Naive thymus-derived CD8-positive, alpha-beta T cell (primary cell): ENCODE results near the gene MRPS31. TPM values are rescaled to one million over a fixed set of nuclear protein-coding genes. Genes with fewer than 3 reads are reported as not detected.
"Not testable (repeated sequence)": the region's sequence is repeated elsewhere in the genome, so short reads cannot be mapped to it uniquely, and the experiment has no call there.

Experiments
- ATAC-seq, 2 donors: fragments of 150-1000 bp; cut with Tn5 transposase in 1 of 2; sonication (Bioruptor Pico), chemical (Tn5 transposase) in 1 of 2; 1 replicate in 1 of 2; 2 replicates in 1 of 2; pipeline ENCODE4 v1.10.0; 2021; ENCODE audit warnings: mild to moderate bottlenecking in 2 of 2, moderate library complexity in 2 of 2
- POLR2A ChIA-PET: fragments of 350-600 bp; sonication (Branson Sonifier 250); formaldehyde crosslinking; loops from one replicate; lab custom pipeline; 2021; ENCODE audit warnings: antibody characterized with exemption; lab: Charles Lee
- DNase-seq, 10 donors: peaks; one replicate each; pipeline versions ENCODE4 v3.0.0 to v3.0.0-alpha.2; 2020 to 2022
- H3K27ac Mint-ChIP-seq, 10 donors: one replicate each; pipeline ENCODE4 v1.8.0; 2020 to 2022; ENCODE audit warnings: mild to moderate bottlenecking in 10 of 10, mixed read lengths in 10 of 10, moderate library complexity in 4 of 10, inconsistent platforms in 1 of 10
- H3K27me3 Mint-ChIP-seq, 5 donors: one replicate each; pipeline ENCODE4 v1.8.0; 2021 to 2022; ENCODE audit warnings: mixed read lengths in 5 of 5
- H3K36me3 Mint-ChIP-seq, 3 donors: one replicate each; pipeline ENCODE4 v1.8.0; 2020 to 2022; ENCODE audit warnings: mixed read lengths in 3 of 3, mild to moderate bottlenecking in 2 of 3, inconsistent platforms in 1 of 3
- H3K4me1 Mint-ChIP-seq, 4 donors: one replicate each; pipeline ENCODE4 v1.8.0; 2021 to 2022; ENCODE audit warnings: mixed read lengths in 4 of 4
- H3K4me3 Mint-ChIP-seq, 10 donors: one replicate each; pipeline ENCODE4 v1.8.0; 2020 to 2022; ENCODE audit warnings: mild to moderate bottlenecking in 10 of 10, mixed read lengths in 10 of 10, moderate library complexity in 6 of 10, inconsistent platforms in 1 of 10
- H3K9me3 Mint-ChIP-seq, 9 donors: one replicate each; pipeline ENCODE4 v1.8.0; 2020 to 2022; ENCODE audit warnings: mixed read lengths in 9 of 9, mild to moderate bottlenecking in 3 of 9, inconsistent platforms in 1 of 9, moderate library complexity in 1 of 9
- polyA plus RNA-seq, 3 donors: library from polyadenylated mRNA; unstranded; fragments of 300-500 nt; fragmentation: Illumina TruSeq; gene quantifications; one replicate each; pipeline ENCODE4 v1.2.3, GENCODE V29; 2021
- total RNA-seq, 8 experiments: library from RNA in 2 of 8; stranded (reverse) in 2 of 8; gene quantifications; one replicate each; pipeline ENCODE4 v1.2.3 and lab custom pipeline; 2021 to 2026

Gene MRPS31
- total and polyA plus RNA-seq, 5 experiments from 2014 or later: 40.0 to 60.2 (median 48.8) TPM

DNA sequence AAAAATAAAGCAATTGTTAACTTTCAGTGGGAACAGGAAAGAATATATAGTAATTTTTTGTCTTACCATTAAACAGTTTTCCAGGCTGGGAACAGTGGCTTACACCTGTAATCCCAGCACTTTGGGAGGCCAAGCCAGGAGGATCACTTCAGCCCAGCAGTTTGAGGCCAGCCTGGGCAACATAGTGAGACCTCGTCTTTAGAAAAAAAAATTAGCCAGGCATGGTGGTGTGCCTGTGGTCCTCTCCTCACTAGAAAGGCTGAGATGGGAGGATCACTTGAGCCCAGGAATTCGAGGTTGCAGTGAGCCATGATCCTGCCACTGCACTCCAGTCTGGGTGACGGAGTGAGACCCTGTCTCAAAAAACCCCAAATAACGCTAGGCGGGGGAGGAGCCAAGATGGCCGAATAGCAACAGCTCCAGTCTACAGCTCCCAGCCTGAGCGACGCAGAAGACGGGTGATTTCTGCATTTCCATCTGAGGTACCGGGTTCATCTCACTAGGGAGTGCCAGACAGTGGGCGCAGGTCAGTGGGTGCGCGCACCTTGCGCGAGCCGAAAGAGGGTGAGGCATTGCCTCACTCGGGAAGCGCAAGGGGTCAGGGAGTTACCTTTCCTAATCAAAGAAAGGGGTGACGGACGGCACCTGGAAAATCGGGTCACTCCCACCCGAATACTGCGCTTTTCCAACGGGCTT, 36.3 kb downstream of the MRPS31 start:
- peak overlapping the region; percentile 83 to 96 (median 90) for H3K27ac Mint-ChIP-seq
- POLR2A ChIA-PET, H3K9me3 Mint-ChIP-seq, H3K27me3 Mint-ChIP-seq, ATAC-seq: not testable (repeated sequence)
- H3K36me3 Mint-ChIP-seq: peaks cover 0 to 35% (median 22%) of the 10 kb centered on the region in 3 donors
- H3K4me3 Mint-ChIP-seq: peak overlapping the region; percentile 32 to 73 (median 68)
- peaks cover 5 to 29% (median 23%) of the 10 kb centered on the region in 4 donors for H3K4me1 Mint-ChIP-seq
- DNase-seq: peak in 1 of 10 donors; percentile 0

DNA sequence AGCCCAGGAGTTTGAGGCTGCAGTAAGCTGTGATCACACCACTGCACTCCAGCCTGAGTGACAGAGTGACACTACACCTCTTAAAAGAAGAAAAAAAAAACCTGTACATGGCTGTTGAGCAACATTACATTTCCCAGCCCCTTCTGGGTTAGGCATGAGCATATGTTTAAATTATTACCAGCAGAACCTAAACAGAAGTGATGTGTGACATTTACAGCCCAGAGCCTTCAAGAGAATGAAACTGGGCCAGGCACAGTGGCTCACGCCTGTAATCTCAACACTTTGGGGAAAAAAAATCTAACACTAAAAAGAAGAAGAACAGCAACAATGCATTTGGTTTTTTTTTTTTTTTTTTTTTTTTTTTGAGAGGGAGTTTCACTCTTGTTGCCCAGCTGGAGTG, 38.3 kb downstream of the MRPS31 start:
- H3K4me1 Mint-ChIP-seq: peaks cover 5 to 29% (median 22%) of the 10 kb centered on the region in 4 donors
- H3K36me3 Mint-ChIP-seq: peaks cover 0 to 42% (median 19%) of the 10 kb centered on the region in 3 donors
- H3K27ac Mint-ChIP-seq: peak overlapping the region in 8 of 10 donors; percentile 33 to 72 (median 62)
- peaks cover 0 to 2% (median 0%) of the 10 kb centered on the region in 9 donors for H3K9me3 Mint-ChIP-seq
- H3K27me3 Mint-ChIP-seq: no peaks in the 10 kb centered on the region
- H3K4me3 Mint-ChIP-seq: no peak overlapping the region
- DNase-seq (no peak), ATAC-seq (no peak)
- POLR2A ChIA-PET: interaction anchor here (0.6 to 0.8 kb wide), 2 partner anchors 41 to 164 kb away, joined by 4 to 5 read pairs; no protein-coding TSS in a partner anchor

DNA sequence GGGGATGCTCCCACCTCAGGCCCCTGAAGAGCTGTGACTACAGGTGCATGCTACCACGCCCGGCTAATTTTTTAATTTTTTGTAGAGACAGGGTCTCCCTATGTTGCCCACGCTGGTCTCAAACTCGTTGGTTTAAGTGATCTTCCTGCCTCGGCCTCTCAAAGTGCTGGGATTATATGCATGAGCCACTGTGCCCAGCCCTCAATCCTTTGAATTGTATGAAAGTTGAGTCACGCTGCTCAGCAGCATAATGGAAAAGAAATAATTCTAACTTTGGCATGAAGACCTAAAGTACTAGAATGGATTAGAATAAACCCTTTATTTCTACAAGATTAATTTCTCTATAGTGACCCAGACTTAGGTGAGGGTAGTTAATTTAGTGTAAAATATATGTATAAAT, 42.4 kb downstream of the MRPS31 start:
- Mint-ChIP-seq H3K36me3 (peaks cover 0 to 61% (median 21%) of the 10 kb centered on the region in 3 donors), H3K9me3 (no peaks in the 10 kb centered on the region), H3K4me3 (no peak overlapping the region), H3K27ac (no peak overlapping the region), H3K4me1 (peaks cover 0 to 20% (median 10%) of the 10 kb centered on the region in 4 donors), H3K27me3 (no peaks in the 10 kb centered on the region)
- DNase-seq (no peak), ATAC-seq (no peak)
- POLR2A ChIA-PET: no interaction called here

DNA sequence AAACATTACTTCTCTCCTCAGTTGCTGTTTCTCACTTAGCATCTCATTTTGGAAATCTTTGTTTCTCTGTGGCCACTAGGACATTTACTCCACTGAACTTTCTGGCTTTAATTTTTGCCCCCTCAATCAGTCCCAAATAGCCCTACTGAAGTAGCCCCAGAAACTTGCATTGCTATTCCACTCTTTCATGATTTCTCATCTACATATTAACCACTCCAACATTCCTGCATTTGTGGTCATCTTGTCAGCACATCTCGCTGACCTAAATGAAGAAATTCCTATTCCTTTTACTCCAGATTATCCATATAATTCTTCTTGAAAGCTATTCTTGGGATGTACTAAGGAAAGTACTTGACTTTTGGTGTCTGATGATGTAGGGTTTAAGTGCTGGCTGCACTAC, 56.6 kb downstream of the MRPS31 start:
- H3K27ac Mint-ChIP-seq, DNase-seq, ATAC-seq, H3K4me3 Mint-ChIP-seq, H3K4me1 Mint-ChIP-seq, POLR2A ChIA-PET, H3K27me3 Mint-ChIP-seq: not testable (repeated sequence)
- Mint-ChIP-seq H3K36me3 (peaks cover 26 to 54% (median 35%) of the 10 kb centered on the region in 3 donors), H3K9me3 (peaks cover 5 to 25% (median 13%) of the 10 kb centered on the region in 9 donors)

DNA sequence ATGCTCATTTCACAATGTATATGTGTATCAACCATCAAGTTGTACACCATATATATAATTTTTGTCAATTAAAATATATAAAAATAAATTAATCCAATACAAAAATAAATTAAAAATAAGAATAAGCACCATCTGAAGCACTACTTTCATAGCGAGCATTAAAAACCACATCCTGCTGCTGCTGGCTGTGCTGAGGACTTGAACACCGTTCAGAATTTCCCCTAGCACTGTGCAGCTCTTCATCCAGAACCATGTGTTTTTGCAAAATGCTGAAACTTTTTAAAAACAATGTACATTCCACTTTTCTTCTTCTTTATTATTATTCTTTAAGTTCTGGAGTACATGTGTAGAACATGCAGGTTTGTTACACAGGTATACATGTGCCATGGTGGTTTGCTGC, 64.6 kb downstream of the MRPS31 start:
- POLR2A ChIA-PET: interaction anchor here (1.2 to 1.4 kb wide), 2 partner anchors 12 to 21 kb away, joined by 4 to 5 read pairs; no protein-coding TSS in a partner anchor
- Mint-ChIP-seq H3K36me3 (peaks cover 0 to 28% (median 27%) of the 10 kb centered on the region in 3 donors), H3K4me3 (peak overlapping the region in 3 of 10 donors; percentile 15 to 33 (median 23)), H3K4me1 (peaks cover 15 to 27% (median 25%) of the 10 kb centered on the region in 4 donors), H3K27me3 (no peaks in the 10 kb centered on the region), H3K27ac (peak overlapping the region in 6 of 10 donors; percentile 47 to 83 (median 63)), H3K9me3 (peaks cover 11 to 40% (median 33%) of the 10 kb centered on the region in 9 donors)
- ATAC-seq: peak; percentile 80 to 86
- DNase-seq: peak in 3 of 10 donors; percentile 7 to 38 (median 25)

DNA sequence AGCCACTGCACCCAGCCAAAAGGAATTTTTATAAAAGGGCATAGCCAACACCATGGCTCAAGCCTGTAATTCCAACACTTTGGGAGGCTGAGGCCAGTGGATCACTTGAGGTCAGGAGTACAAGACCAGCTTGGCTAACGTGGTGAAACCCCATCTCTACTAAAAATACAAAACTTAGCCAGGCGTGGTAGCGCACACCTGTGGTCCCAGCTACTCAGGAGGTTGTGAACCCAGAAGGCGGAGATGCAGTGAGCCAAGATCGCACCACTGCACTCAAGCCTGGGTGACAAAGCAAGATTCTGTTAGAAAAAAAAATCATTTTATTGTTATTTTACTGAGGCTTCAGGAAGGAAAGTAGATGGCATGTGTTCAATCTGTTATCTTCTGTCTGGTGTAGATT, 73.3 kb downstream of the MRPS31 start:
- POLR2A ChIA-PET: interaction anchor here (0.6 kb wide), 1 partner anchor 830 kb away, joined by 4 read pairs; no protein-coding TSS in a partner anchor
- Mint-ChIP-seq H3K9me3 (no peaks in the 10 kb centered on the region), H3K27ac (peak overlapping the region in 1 of 10 donors; percentile 63), H3K36me3 (no peaks in the 10 kb centered on the region), H3K4me1 (no peaks in the 10 kb centered on the region), H3K27me3 (no peaks in the 10 kb centered on the region), H3K4me3 (no peak overlapping the region)
- DNase-seq: no peak
- ATAC-seq: no peak

DNA sequence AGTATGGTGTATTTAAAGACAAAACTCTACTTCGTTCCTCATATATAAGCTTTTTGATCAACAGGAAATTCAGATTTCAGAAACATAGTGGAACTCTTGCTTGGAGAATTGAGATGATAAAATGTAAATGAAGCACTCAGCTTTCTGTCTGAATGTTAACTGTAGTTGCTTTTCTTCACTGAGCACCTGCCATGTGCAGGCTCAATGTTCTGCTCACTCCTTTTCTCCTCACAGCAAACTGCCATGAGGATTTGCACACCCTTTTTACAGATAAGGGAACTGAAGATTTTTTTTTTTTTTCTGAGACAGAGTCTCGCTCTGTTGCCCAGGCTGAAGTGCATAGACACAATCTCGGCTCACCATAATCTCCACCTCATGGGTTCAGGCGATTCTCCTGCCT, 76.6 kb downstream of the MRPS31 start:
- POLR2A ChIA-PET: interaction anchor here (0.7 kb wide), 1 partner anchor 18 kb away, joined by 3 read pairs; no protein-coding TSS in a partner anchor
- H3K9me3 Mint-ChIP-seq: no peaks in the 10 kb centered on the region
- H3K27me3 Mint-ChIP-seq: no peaks in the 10 kb centered on the region
- no peak overlapping the region for H3K27ac Mint-ChIP-seq
- DNase-seq (no peak), ATAC-seq (no peak)
- H3K4me1 Mint-ChIP-seq: no peaks in the 10 kb centered on the region
- H3K36me3 Mint-ChIP-seq: no peaks in the 10 kb centered on the region
- no peak overlapping the region for H3K4me3 Mint-ChIP-seq

DNA sequence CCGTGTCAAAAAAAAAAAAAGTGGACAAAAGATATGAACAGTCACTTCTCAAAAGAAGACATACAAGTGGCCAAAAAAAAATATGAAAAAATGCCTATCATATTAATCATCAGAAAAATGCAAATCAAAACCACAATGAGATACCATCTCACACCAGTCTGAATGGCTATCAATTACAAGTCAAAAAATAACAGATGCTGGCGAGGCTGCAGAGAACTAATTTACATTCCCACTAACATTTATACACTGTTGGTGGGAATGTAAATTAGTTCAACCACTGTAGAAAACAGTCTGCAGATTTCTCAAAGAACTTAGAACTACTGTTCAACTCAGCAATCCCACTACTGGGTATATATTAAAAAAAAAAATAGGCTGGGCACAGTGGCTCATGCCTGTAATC, 78.0 kb downstream of the MRPS31 start:
- Mint-ChIP-seq H3K4me1 (no peaks in the 10 kb centered on the region), H3K9me3 (no peaks in the 10 kb centered on the region), H3K36me3 (no peaks in the 10 kb centered on the region), H3K27me3 (no peaks in the 10 kb centered on the region), H3K4me3 (no peak overlapping the region), H3K27ac (no peak overlapping the region)
- POLR2A ChIA-PET: no interaction called here
- ATAC-seq (no peak), DNase-seq (no peak)

DNA sequence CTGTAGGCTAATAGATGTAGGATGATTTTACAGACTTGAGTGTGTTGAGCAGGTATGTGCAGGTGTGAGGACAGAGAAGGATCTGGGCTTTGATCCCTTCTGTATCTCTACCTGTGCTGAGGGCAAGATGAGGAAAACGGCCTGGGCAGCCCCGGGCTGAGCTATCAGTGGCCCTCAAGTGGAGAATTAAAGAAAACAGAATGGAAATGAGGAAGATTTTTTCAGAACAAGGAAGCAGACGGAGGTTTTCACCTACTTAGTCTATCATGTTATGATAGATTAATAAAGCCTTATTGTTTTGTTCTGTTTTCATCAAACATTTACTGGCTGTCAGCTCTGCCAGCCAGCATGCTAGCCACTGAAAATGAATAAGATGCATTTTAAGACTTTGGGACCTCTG, 82.2 kb downstream of the MRPS31 start:
- DNase-seq (no peak), ATAC-seq (no peak)
- Mint-ChIP-seq H3K4me1 (no peaks in the 10 kb centered on the region), H3K27ac (peak overlapping the region in 2 of 10 donors; percentile 57 to 77), H3K9me3 (no peaks in the 10 kb centered on the region), H3K27me3 (no peaks in the 10 kb centered on the region), H3K4me3 (no peak overlapping the region), H3K36me3 (no peaks in the 10 kb centered on the region)
- POLR2A ChIA-PET: interaction anchor here (1.2 kb wide), 1 partner anchor 20 kb away, joined by 3 read pairs; no protein-coding TSS in a partner anchor

DNA sequence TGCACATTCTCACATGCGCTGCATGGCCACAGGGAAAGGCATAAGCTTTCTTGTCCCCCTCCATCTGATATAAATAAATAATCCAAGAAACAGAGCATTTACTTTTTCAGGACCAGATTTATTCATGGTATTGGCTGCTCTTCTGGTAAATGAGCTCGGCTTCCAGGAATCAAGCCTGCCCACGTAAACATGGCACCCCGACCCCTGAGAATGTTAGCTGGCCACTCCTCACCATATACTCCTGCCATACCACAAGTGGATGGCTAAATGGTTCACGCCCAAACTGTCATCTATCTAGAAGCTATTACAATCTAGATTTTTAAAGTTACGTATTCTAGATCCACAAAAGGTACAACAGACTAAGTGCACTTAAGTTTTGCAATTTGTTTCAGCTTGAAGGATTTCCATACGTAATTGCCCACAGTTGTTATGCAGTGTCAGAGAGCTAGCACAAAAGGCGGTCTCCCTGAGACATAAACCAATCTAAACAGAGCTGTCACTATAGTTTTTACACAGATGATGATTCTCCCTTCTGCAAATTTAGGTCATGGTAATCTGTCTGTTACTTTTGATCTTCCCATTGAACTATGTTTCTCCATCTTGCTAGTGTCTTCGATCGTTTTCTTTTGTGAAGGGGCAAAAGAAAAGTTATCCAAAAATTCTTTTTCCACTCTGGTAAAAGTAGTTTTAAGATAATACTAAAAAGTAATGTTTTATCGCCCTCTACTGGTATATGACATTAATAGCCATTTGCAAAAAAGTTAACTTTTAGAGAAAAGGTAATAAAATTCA, 88.3 kb downstream of the MRPS31 start:
- Mint-ChIP-seq H3K4me1 (peaks cover 6 to 16% (median 12%) of the 10 kb centered on the region in 4 donors), H3K36me3 (no peaks in the 10 kb centered on the region), H3K27me3 (no peaks in the 10 kb centered on the region), H3K4me3 (peak overlapping the region in 5 of 10 donors; percentile 15 to 60 (median 32)), H3K27ac (peak overlapping the region in 5 of 10 donors; percentile 14 to 83 (median 54)), H3K9me3 (no peaks in the 10 kb centered on the region)
- ATAC-seq (peak; percentile 54 to 75), DNase-seq (peak in 3 of 10 donors; percentile 57 to 68 (median 58))
- POLR2A ChIA-PET: interaction anchor here (0.7 to 3.8 kb wide), 4 partner anchors 14 to 740 kb away, joined by 3 to 14 read pairs (median 3); no protein-coding TSS in a partner anchor

DNA sequence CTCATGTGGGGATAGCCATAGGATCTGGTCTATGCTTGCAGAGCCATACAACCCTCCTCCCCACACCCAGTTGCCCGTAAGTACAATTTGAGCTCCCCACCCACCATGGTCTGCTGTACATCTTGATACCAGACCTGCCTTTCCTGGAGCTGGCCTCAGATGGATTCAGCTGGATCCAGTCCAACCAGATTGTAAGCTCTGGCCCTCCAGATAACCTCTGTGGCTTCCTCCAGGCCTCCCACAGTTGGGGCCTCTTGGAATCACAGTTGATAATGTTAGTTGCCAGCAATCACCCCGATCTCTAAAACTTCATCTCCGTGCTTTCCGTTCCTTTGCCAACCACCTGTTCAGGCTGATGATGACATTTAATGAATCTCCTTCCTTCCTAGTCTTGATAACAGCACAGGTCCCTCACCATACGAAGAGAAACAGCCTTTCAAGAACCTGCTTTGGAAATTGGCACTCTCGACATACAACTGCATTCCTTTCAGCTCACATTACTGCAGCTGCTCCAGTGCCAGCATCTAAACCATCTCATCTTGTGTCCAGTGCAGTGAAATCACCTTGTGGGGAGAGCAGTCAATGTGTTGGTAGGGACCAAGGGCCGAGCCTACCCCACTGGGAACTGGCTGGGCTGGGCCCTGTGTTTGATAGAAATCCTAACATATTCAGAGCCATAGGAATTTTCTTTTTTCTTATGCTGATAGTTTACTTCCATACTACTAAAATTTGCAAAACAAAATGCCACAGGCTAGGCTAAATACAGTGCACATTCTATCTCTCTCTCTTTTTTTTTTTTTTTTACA, 89.4 kb downstream of the MRPS31 start:
- no peaks in the 10 kb centered on the region for H3K9me3 Mint-ChIP-seq
- H3K27me3 Mint-ChIP-seq: no peaks in the 10 kb centered on the region
- no peak for ATAC-seq
- no peaks in the 10 kb centered on the region for H3K36me3 Mint-ChIP-seq
- POLR2A ChIA-PET: interaction anchor here (0.9 to 3.8 kb wide), 3 partner anchors 13 to 739 kb away, joined by 3 to 14 read pairs (median 4); no protein-coding TSS in a partner anchor
- no peak overlapping the region for H3K4me3 Mint-ChIP-seq
- DNase-seq: no peak
- peaks cover 6 to 16% (median 12%) of the 10 kb centered on the region in 4 donors for H3K4me1 Mint-ChIP-seq
- H3K27ac Mint-ChIP-seq: peak overlapping the region in 4 of 10 donors; percentile 22 to 55 (median 36)
